HepG2 (cell line): ENCODE measurements around the gene NUBP1. TPM values are rescaled to one million over a fixed set of nuclear protein-coding genes. Genes with fewer than 3 reads are reported as not detected.
A peak's percentile ranks its signal among the peaks of the same experiment; 100 is the strongest.

Source experiments
- ZNF558 ChIP-seq: sonication (generic); formaldehyde crosslinking; IDR thresholded peaks from 2 replicates; pipeline ENCODE4 v1.9.0; 2022; ENCODE audit warnings: mild to moderate bottlenecking, missing genetic modification reagents, borderline replicate concordance
- ZNF589 ChIP-seq: sonication (generic); formaldehyde crosslinking; conservative IDR thresholded peaks from 2 replicates; pipeline ENCODE4 v1.8.0; 2022; ENCODE audit warnings: mild to moderate bottlenecking, moderate library complexity, missing genetic modification reagents
- ZZZ3 ChIP-seq: sonication (generic); formaldehyde crosslinking; IDR thresholded peaks from 2 replicates; pipeline ENCODE4 v1.4.0; 2020; ENCODE audit warnings: missing genetic modification reagents, mild to moderate bottlenecking, borderline replicate concordance
- polyA plus RNA-seq, 8 experiments: library from polyadenylated mRNA; depleted of rRNA in 3 of 8; stranded (reverse) in 7 of 8; unstranded in 1 of 8; fragments of >200 nt; fragmentation: Illumina TruSeq in 4 of 8; extraction: Trizol in 4 of 8; gene quantifications; 2 replicates each; pipeline versions ENCODE4 v1.2.1 to v1.2.3, GENCODE V29; 2011 to 2016; ENCODE audit warnings: low read depth in 4 of 8, missing spikeins in 1 of 8, mixed read lengths in 1 of 8; ENCODE audit not compliant: insufficient read depth in 1 of 8
- total RNA-seq, 5 experiments: library from RNA; depleted of rRNA; stranded (reverse); fragments of >200 nt; fragmentation: Illumina TruSeq; extraction: Trizol; gene quantifications; 2 replicates each; pipeline ENCODE4 v1.2.3, GENCODE V29; 2016; ENCODE audit warnings: low read depth in 1 of 5
- TF ChIP-seq, protein P1 (sequence below): sonication (generic); formaldehyde crosslinking; IDR thresholded peaks from 2 replicates; pipeline ENCODE4 v1.4.0; 2020; ENCODE audit warnings: mild to moderate bottlenecking, missing genetic modification reagents
- TF ChIP-seq, protein P2 (sequence below): sonication (generic); formaldehyde crosslinking; IDR thresholded peaks from 2 replicates; pipeline ENCODE4 v1.5.0; 2020; ENCODE audit warnings: mild to moderate bottlenecking, missing genetic modification reagents, moderate library complexity
- TF ChIP-seq, protein P3 (sequence below): sonication (generic); formaldehyde crosslinking; IDR thresholded peaks from 2 replicates; pipeline ENCODE4 v1.5.0; 2020; ENCODE audit warnings: missing genetic modification reagents

NUBP1 gene
- total and polyA plus RNA-seq, 2 of the 13 experiments (the other 11 are each of a cell fraction or from before 2014, with no cell fraction given), result 53.5 to 70.4 TPM

DNA sequence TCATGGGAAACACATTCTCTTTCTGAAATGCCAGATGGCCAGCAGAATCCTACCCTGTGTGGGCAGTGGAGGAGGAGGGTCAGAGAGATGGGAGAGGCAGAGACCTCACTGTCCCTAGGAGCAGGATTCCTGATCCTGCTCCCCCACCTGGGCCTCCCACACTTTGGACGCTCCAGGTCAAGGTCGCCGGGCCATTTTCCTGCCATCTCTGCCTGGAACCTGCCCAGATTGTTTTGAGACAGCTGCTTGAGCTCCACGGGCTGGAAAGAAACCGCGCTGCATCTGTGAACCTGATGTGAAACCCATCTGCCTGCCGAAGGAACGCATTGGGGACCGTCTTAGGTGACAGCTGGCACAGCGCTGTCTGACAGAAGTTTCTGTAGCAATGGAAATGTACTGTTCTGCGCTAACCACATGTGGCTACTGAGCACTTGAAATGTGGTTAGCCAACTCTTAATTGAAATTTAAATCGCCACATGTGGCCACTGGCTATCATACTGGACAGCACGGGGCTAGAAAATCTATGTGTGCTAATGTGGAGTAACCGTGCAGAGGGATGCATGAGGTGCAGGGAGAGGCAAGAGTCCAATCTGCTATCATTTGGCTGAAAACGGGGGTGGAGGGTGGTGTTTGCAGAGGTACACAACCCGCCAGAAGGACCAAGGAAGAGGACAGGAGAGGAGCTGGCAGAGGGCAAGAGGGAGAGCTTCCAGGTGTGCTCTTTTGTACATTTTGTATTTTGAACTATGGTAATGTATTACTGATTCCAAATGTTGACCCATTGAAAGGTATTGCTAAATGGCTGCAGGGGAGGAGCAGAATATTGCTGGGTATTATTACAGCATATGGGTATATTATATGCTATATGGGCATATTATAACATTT is 15.4 kb upstream of the NUBP1 start (continued):
- TF ChIP-seq, protein P1, sequence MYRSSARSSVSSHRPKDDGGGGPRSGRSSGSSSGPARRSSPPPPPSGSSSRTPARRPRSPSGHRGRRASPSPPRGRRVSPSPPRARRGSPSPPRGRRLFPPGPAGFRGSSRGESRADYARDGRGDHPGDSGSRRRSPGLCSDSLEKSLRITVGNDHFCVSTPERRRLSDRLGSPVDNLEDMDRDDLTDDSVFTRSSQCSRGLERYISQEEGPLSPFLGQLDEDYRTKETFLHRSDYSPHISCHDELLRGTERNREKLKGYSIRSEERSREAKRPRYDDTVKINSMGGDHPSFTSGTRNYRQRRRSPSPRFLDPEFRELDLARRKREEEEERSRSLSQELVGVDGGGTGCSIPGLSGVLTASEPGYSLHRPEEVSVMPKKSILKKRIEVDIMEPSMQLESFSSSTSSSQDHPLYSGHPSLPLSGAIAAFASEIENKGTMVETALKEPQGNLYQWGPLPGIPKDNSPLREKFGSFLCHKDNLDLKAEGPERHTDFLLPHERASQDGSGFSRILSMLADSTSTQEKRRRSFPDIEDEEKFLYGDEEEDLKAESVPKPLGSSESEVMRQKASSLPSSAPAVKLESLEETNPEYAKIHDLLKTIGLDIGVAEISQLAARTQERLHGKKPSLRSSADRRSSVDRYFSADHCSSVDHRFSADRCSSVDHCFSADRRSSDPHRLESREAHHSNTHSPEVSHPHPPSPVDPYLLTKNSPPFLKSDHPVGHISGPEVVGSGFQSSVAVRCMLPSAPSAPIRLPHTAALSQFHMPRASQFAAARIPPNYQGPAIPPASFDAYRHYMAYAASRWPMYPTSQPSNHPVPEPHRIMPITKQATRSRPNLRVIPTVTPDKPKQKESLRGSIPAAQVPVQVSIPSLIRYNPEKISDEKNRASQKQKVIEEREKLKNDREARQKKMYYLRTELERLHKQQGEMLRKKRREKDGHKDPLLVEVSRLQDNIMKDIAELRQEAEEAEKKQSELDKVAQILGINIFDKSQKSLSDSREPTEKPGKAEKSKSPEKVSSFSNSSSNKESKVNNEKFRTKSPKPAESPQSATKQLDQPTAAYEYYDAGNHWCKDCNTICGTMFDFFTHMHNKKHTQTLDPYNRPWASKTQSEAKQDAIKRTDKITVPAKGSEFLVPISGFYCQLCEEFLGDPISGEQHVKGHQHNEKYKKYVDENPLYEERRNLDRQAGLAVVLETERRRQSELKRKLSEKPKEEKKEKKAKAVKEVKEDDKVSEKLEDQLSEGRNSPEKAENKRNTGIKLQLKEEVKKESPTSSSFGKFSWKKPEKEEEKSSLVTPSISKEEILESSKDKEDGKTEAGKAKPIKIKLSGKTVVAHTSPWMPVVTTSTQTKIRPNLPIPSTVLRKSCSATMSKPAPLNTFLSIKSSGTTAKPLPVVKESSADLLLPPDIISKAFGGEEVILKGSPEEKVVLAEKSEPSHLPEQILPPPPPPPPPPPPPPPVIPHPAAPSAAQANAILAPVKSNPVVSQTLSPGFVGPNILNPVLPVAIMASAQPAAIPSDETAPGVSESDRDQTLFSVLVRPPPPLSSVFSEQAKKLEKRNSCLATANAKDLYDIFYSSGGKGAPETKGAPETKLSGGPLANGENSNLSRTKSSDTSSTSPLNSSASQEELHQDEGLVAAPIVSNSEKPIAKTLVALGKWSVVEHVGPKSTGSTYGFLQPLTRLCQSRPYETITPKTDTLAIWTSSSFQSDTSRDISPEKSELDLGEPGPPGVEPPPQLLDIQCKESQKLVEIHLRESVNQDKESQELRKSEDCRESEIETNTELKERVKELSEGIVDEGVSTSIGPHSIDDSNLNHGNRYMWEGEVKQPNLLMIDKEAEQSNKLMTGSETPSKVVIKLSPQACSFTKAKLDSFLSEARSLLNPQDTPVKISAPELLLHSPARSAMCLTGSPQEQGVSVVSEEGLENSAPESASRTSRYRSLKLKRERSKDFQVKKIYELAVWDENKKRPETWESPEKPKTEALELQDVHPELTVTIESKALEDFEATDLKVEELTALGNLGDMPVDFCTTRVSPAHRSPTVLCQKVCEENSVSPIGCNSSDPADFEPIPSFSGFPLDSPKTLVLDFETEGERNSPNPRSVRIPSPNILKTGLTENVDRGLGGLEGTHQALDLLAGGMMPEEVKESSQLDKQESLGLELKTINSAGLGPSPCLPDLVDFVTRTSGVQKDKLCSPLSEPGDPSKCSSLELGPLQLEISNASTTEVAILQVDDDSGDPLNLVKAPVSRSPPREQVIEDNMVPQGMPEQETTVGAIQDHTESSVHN, result peak; percentile 76; the same call in 1 of the 2 replicates
- no peak for TF ChIP-seq ZNF589 (CRISPR knock-in tag)
- TF ChIP-seq, protein P2, sequence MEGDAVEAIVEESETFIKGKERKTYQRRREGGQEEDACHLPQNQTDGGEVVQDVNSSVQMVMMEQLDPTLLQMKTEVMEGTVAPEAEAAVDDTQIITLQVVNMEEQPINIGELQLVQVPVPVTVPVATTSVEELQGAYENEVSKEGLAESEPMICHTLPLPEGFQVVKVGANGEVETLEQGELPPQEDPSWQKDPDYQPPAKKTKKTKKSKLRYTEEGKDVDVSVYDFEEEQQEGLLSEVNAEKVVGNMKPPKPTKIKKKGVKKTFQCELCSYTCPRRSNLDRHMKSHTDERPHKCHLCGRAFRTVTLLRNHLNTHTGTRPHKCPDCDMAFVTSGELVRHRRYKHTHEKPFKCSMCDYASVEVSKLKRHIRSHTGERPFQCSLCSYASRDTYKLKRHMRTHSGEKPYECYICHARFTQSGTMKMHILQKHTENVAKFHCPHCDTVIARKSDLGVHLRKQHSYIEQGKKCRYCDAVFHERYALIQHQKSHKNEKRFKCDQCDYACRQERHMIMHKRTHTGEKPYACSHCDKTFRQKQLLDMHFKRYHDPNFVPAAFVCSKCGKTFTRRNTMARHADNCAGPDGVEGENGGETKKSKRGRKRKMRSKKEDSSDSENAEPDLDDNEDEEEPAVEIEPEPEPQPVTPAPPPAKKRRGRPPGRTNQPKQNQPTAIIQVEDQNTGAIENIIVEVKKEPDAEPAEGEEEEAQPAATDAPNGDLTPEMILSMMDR (CRISPR knock-in tag), result peak; percentile 78
- TF ChIP-seq, protein P3, sequence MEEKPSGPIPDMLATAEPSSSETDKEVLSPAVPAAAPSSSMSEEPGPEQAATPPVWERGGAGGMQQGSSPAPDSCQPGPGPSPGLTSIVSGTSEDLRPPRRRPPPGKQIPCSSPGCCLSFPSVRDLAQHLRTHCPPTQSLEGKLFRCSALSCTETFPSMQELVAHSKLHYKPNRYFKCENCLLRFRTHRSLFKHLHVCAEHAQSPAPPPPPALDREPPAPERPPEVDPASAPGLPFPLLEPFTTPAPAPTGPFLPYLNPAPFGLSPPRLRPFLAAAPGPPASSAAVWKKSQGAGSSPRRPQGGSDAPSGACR (CRISPR knock-in tag), result no peak
- TF ChIP-seq ZZZ3 (CRISPR knock-in tag), result no peak
- TF ChIP-seq ZNF558 (CRISPR knock-in tag), result no peak
